ENCODE measurements around the gene PDF.

Gene PDF

DNA sequence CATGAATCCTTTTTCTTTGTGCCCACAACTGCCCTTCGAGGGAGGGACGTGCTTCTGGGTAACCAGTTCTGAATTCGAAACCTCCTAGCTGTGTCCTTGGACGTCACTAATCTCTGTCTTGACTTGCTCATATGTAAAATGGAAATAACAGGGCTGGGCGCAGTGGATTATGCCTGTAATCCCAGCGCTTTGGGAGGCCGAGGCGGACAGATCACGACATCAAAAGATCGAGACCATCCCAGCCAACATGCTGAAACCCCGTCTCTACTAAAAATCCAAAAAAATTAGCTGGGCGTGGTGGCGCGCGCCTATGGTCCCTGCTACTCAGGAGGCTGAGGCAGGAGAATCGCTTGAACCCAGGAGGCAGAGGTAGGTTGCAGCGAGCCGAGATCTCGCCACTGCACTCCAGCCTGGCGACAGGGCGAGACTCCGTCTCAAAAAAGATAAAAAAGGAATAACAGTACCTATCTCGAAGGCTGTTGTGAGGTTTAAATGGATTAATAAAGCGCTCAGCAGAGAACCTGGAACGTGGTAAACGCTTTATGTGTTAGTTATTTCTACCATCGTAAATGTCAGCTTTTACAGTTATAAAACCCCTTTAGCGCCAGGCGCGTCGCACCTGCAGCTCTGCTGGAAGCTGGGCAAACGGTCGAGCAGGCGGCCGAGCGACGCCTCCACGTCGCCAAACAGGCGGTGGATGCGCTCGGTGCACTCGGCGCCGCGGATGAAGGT is 8.3 kb upstream of the PDF start:
- DNase-seq: peak; percentile 70

GRCh38 chr16:69334696-69335095 is 4.3 kb upstream of the PDF start:
- no peak for DNase-seq

GRCh38 chr16:69329369-69330285 is 761 bp downstream of the PDF start:
- peak; percentile 54 for DNase-seq

- peak; percentile 69 for DNase-seq
Observed at GRCh38 chr16:69328854-69329316, 1.5 kb downstream of the PDF start.

DNA sequence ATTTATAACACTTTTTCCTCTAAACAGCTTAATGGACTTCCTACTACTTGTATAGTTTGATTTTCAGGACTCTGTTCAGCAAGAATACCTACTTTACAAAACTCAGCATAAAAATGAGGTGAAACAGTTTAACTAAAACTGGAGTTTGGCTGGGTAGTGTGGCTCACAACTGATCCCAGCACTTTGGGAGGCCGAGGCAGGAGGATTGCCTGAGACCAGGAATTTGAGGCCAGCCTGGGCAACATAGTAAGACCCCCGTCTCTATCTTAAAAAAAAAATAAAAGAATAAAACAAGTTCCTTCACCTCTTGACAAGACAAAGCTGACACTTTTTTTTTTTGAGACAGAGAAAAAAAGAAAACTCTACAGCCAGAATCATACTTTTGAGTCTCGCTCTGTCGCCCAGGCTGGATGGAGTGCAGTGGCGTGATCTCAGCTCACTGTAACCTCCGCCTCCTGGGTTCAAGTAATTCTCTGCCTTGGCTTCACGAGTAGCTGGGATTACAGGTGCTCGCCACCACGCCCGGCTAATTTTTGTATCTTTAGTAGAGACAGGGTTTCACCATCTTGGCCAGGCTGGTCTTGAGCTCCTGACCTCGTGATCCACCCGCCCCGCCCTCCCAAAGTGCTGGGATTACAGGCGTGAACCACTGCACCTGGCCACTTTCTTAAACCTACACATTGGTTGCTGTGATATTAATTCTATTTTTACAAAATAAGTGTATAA is 2.6 kb downstream of the PDF start:
- no peak for DNase-seq

DNA sequence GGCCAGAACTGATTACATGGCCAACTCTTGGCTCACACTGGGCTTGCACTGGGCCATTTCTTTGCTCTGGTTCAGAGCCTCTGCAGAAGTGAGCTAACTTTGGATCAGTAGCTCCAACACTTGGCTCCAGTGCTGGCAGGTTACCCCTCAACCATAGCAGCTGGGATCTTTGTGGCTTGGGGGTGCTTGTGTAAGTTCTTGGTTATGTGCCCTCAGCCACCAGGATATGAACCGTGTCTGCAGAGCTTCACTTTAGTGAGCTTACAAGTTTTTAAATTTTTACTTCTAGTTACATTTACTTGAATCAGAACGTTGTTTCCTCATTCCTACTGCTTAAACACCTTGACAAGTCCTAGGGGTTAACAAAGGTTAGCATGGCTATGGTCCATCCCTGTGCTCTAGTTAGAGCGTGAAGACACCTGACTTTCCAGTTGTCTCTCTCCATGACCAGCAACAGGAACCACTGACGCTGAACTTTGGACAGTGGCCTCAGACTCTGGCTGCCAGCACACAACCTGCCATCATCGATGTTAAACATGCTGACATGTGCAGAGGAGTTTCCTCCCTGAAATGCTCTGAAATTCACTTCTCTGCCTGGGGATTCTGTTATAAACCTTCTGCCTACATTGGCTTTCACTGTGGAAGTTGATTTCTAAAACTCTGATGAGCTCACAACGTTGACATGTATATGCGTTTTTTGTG is 4.1 kb downstream of the PDF start:
- no peak for DNase-seq

- no peak for DNase-seq
Observed at GRCh38 chr16:69325784-69326171, 4.6 kb downstream of the PDF start.

GRCh38 chr16:69324585-69325253 is 5.7 kb downstream of the PDF start:
- no peak for DNase-seq

DNA sequence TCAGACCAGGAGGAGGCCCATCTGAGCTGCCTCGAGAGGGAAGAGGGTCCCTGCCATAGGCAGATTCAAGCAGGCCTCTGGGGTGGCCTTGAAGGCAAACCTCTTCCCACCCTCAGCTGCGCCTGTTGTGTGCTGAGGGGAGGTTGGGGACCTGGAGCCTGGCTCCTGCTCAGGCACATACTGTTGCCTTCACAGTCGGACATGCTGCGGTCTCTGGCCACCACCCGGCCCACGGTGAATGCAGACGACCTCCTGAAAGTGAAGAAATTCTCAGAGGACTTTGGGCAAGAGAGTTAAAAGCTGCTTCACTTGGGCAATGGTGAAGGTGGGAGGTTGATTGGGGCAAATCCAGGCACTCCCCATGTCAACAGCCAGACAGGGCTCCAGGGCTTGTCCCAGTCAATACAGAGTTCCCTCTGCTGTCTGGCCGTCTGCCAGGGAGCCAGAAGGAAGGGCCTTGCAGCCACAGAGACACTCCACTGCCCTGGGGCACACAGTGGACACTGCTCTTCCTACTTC is 6.3 kb downstream of the PDF start:
- DNase-seq: no peak

GRCh38 chr16:69323415-69323814 is 7.0 kb downstream of the PDF start:
- no peak for DNase-seq

DNA sequence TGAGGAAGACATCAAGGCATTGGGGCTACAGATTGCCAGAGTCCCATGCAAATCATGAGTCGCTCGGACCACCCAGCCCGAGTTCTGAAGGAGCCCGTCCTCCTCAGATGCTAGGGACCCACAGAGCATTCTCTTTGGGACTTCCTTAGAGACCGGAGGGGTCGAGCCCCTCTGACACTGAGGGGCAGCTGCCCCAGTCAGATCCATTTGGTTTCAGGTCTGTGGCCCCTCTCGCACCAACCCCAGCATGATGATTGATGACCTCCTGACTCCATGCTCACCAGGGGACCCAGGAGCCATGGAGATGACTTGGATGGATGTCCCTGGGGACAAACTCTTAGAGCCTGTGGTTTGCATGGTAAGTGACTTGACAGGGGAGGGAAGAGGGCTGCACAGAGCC is 8.0 kb downstream of the PDF start:
- no peak for DNase-seq

- DNase-seq: no peak
Observed at GRCh38 chr16:69321080-69321479, 9.3 kb downstream of the PDF start.

DNA sequence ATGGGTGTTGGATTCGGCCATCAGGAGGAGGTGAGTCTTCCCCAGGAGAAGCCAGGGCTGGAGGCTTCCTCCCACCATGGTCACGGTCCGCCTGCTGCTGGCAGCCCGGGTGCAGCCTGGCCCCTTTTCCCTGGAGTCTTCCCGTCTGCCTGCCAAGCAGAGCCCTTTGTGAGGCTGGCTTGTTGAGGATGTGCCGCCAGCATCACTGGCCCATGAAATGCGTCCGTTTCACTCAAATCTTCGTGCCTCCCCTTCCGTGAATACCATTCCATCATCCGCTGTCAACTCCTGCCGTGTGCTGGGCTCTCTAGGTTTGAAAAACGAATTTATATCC is 9.7 kb downstream of the PDF start:
- no peak for DNase-seq

GRCh38 chr16:69319826-69320739 is 10.3 kb downstream of the PDF start:
- no peak for DNase-seq

DNA sequence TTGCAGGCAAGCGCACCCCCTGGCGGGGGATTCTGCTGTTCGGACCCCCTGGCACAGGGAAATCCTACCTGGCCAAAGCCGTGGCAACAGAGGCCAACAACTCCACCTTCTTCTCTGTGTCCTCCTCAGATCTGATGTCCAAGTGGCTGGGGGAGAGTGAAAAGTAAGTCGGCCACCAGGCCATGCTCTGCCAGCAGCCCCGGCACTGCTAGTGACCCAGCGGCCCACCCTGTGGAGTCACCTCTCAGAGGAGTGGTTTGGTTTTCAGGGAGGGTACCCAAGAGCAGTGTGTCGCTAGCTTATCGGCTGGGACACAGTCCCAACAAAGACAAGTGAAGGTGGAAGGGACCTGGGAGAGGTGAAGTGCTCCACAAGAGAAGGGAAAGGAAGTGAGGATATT is 11.0 kb downstream of the PDF start:
- DNase-seq: no peak

DNA sequence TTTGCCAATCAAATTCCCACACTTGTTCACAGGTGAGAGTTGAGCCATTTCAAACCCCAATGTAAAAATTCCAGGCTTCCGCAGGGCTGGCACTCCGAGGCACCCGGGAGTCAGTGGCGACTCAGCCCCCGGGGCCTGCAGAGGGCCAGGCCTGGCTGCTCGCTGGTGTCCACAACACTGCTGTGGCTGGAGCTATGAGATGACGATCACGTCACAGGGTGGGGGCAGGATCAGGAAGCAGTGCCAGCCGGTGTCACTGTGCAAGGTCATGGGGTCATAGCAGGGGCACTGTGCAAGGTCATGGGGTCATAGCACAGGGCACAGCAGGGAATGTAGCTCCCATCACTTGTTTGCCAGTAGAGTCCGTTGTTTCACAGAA is 11.5 kb downstream of the PDF start:
- no peak for DNase-seq

DNA sequence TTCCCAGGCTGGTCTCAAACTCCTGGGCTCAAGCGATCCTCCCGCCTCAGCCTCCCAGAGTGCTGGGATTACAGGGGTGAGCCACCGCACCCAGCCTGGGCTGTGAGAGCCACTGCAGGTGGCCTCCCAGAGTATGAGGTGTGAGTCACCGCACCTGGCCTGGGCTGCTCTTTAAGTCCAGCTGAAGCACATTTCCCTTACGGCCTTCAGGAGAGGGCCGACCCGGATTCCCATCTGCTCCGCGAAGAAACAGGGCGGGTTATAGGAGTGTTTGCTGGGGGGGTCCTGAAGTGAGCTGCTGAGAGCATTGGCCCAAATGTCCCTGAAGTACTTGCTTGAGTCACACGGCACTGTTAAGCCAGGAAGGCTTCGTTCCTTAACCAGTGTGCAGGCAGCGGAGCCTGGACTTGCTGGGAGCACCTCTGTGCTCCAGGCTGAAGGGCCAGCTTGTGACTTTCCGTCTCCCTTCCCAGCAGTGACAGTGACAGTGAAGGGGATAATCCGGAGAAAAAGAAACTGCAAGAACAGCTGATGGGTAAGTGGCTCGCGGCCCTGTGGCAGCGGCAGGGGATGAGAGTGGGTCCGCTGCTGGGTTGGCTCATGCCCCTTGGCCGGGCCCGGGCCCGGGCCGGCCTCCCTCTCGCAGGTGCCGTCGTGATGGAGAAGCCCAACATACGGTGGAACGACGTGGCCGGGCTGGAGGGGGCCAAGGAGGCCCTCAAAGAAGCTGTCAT is 12.0 kb downstream of the PDF start:
- no peak for DNase-seq

DNA sequence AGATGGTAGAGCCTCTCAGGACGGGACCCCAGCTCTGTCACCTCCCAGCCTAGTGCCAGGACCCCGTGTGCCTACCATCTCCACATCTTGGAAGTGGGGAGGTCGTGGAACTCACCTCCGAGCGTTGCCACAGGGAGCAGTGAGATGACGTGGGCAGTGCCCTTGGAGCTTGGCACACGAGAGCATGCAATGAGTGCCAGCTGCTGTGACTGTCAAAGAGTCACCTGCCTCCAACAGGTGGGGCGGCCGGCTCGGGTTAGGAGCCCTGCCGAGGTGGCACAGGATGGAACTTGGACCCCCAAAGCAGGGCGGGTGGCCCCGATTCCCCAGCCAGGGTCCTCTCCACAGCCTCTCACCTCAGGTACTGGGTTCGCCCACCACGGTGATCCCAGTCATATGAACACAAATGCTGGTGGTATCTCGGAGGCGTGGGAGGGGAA is 13.8 kb downstream of the PDF start:
- no peak for DNase-seq

GRCh38 chr16:69315486-69316311 is 14.7 kb downstream of the PDF start:
- DNase-seq: no peak

All from activated CD4-positive, alpha-beta T cell treated with anti-CD3 and anti-CD28 coated beads, Interleukin-2, Interleukin-6, amounts not matched to agents 100 ng/mL and 50 ng/mL, durations not matched to agents 16 hours and 8 hours (primary cell).